Ectodermal cell (in vitro differentiated cells): ENCODE data around the gene CRYM. TPM values are rescaled to one million over a fixed set of nuclear protein-coding genes. Genes with fewer than 3 reads are reported as not detected.
"Not testable (repeated sequence)": the region's sequence is repeated elsewhere in the genome, so short reads cannot be mapped to it uniquely, and the experiment has no call there.

ENCODE experiments used
- H3K27ac ChIP-seq: 2 replicates; pipeline ENCODE4 v1.7.0; 2013; ENCODE audit warnings: mild to moderate bottlenecking, low read depth, low read length; ENCODE audit not compliant: insufficient read depth, poor library complexity, severe bottlenecking
- H3K27me3 ChIP-seq: 2 replicates; pipeline ENCODE4 v1.7.0; 2013; ENCODE audit warnings: mild to moderate bottlenecking, low read length; ENCODE audit not compliant: insufficient read depth, control insufficient read depth, poor library complexity, severe bottlenecking
- H3K36me3 ChIP-seq: one replicate; pipeline ENCODE4 v1.7.0; 2013; ENCODE audit warnings: low read length; ENCODE audit not compliant: control insufficient read depth, insufficient read depth
- H3K4me1 ChIP-seq: one replicate; pipeline ENCODE4 v1.7.0; 2013; ENCODE audit warnings: low read length; ENCODE audit not compliant: control insufficient read depth, insufficient read depth
- H3K4me3 ChIP-seq: 2 replicates; pipeline ENCODE4 v1.7.0; 2013; ENCODE audit warnings: low read depth, low read length, control low read depth; ENCODE audit not compliant: insufficient read depth
- H3K9me3 ChIP-seq: 2 replicates; pipeline ENCODE4 v1.7.0; 2013; ENCODE audit warnings: mild to moderate bottlenecking, low read length, moderate library complexity; ENCODE audit not compliant: control insufficient read depth
- WGBS, 2 experiments: methylation state at CpG; one replicate each; pipeline ENCODE4 v1.1.7; 2013; ENCODE audit warnings: missing lambda C conversion rate in 2 of 2; 5-methylcytosine and 5-hydroxymethylcytosine counted together
- polyA plus RNA-seq, 4 experiments: library from polyadenylated mRNA; stranded (reverse); fragments of 50-300 nt; gene quantifications; one replicate each; pipeline ENCODE4 v1.2.3, GENCODE V29; 2013

CRYM gene
- 1.3 TPM for polyA plus RNA-seq (2013, experiment 1 of 4)
- 1.2 TPM for polyA plus RNA-seq (2013, experiment 2 of 4)
- 1.9 TPM for polyA plus RNA-seq (2013, experiment 3 of 4)
- polyA plus RNA-seq (2013, experiment 4 of 4) = 1.2 TPM

- Histone ChIP-seq H3K4me3 (peak within 1 kb of the TSS; percentile 37), H3K27me3 (peaks cover 43% of the 10 kb centered on the region), H3K36me3 (no peaks in the 10 kb centered on the region), H3K9me3 (no peaks in the 10 kb centered on the region), H3K27ac (no peak within 1 kb of the TSS), H3K4me1 (no peaks in the 10 kb centered on the region)
- 2 to 3% methylated on average over 45 to 46 of the region's 46 CpGs for WGBS, 2 experiments
Observed at GRCh38 chr16:21277927-21278706, at the start of gene CRYM. Gene CRYM, minus strand, starts transcription at chr16:21278290. Its CDS starts 39 bp downstream, at chr16:21278251.

- 89 to 94% methylated on average over 3 of the region's 3 CpGs for WGBS, 2 experiments
- H3K4me3 ChIP-seq = no peak overlapping the region
- no peaks in the 10 kb centered on the region for H3K27me3 ChIP-seq
- H3K9me3 ChIP-seq = no peaks in the 10 kb centered on the region
- no peak overlapping the region for H3K27ac ChIP-seq
- no peaks in the 10 kb centered on the region for H3K36me3 ChIP-seq
- H3K4me1 ChIP-seq = no peaks in the 10 kb centered on the region
Observed at GRCh38 chr16:21327046-21327445, 49.0 kb upstream of the CRYM start.

- 78 to 100% methylated on average over 1 to 2 of the region's 2 CpGs for WGBS, 2 experiments
- Histone ChIP-seq H3K27ac (no peak overlapping the region), H3K4me3 (no peak overlapping the region), H3K36me3 (no peaks in the 10 kb centered on the region), H3K27me3 (no peaks in the 10 kb centered on the region), H3K4me1 (no peaks in the 10 kb centered on the region), H3K9me3 (no peaks in the 10 kb centered on the region)
Observed at GRCh38 chr16:21326459-21326858, 48.4 kb upstream of the CRYM start.

- WGBS, 2 experiments = 94 to 98% methylated on average over 4 of the region's 4 CpGs
- Histone ChIP-seq H3K27ac (no peak overlapping the region), H3K36me3 (no peaks in the 10 kb centered on the region), H3K27me3 (no peaks in the 10 kb centered on the region), H3K4me1 (no peaks in the 10 kb centered on the region), H3K9me3 (no peaks in the 10 kb centered on the region), H3K4me3 (no peak overlapping the region)
Observed at GRCh38 chr16:21324267-21324666, 46.2 kb upstream of the CRYM start.

- H3K27ac ChIP-seq, H3K9me3 ChIP-seq, H3K36me3 ChIP-seq, H3K4me3 ChIP-seq, H3K4me1 ChIP-seq, H3K27me3 ChIP-seq: not testable (repeated sequence)
- 92 to 93% methylated on average over 2 of the region's 2 CpGs for WGBS, 2 experiments
Observed at GRCh38 chr16:21322251-21322650, 44.2 kb upstream of the CRYM start.

GRCh38 chr16:21321736-21322135 lies 43.6 kb upstream of the CRYM start:
- Histone ChIP-seq H3K4me3 (no peak overlapping the region), H3K27me3 (no peaks in the 10 kb centered on the region), H3K36me3 (no peaks in the 10 kb centered on the region), H3K9me3 (no peaks in the 10 kb centered on the region), H3K4me1 (no peaks in the 10 kb centered on the region), H3K27ac (no peak overlapping the region)
- 86 to 89% methylated on average over 2 to 3 of the region's 6 CpGs for WGBS, 2 experiments

GRCh38 chr16:21314339-21314738 lies 36.2 kb upstream of the CRYM start:
- H3K4me1 ChIP-seq = no peaks in the 10 kb centered on the region
- WGBS, 2 experiments = 83% methylated on average over 1 of the region's 1 CpG

GRCh38 chr16:21312863-21313372 lies 34.8 kb upstream of the CRYM start:
- H3K36me3 ChIP-seq, H3K4me3 ChIP-seq, H3K4me1 ChIP-seq, H3K27me3 ChIP-seq, H3K27ac ChIP-seq, H3K9me3 ChIP-seq: not testable (repeated sequence)
- 95% methylated on average over 25 of the region's 25 CpGs for WGBS, 2 experiments

More at GRCh38 chr16:21314339-21314738, 36.2 kb upstream of the CRYM start:
- Histone ChIP-seq H3K27me3 (no peaks in the 10 kb centered on the region), H3K4me3 (no peak overlapping the region), H3K36me3 (no peaks in the 10 kb centered on the region), H3K27ac (no peak overlapping the region), H3K9me3 (no peaks in the 10 kb centered on the region)

- WGBS, 2 experiments = 96% methylated on average over 18 of the region's 18 CpGs
- H3K4me1 ChIP-seq, H3K27ac ChIP-seq, H3K27me3 ChIP-seq, H3K4me3 ChIP-seq, H3K9me3 ChIP-seq, H3K36me3 ChIP-seq: not testable (repeated sequence)
Observed at GRCh38 chr16:21312046-21312445, 34.0 kb upstream of the CRYM start.

GRCh38 chr16:21306712-21307111 lies 28.6 kb upstream of the CRYM start:
- H3K36me3 ChIP-seq, H3K4me1 ChIP-seq, H3K4me3 ChIP-seq, H3K27ac ChIP-seq, H3K9me3 ChIP-seq: not testable (repeated sequence)
- H3K27me3 ChIP-seq = peaks cover 43% of the 10 kb centered on the region
- WGBS, 2 experiments = 92 to 94% methylated on average over 5 of the region's 5 CpGs
